K562 (cell line): Measurements from ENCODE around the gene TNK2. TPM values are rescaled to one million over a fixed set of nuclear protein-coding genes. Genes with fewer than 3 reads are reported as not detected.

ENCODE experiments used
- ATAC-seq: fragments of 200-7000 bp; cut with Tn5 transposase; 3 replicates; pipeline ENCODE4 v1.9.1; 2020; ENCODE audit warnings: moderate library complexity
- BruUV-seq: library from RNA; stranded (reverse); fragments of 400-500 nt; replicated peaks from 2 replicates; lab custom pipeline; 2021; lab: Mats Ljungman, UMichigan
- CTCF ChIA-PET: fragments of 300-600 bp; formaldehyde crosslinking; extraction: SDS; loops from one replicate; lab custom pipeline; 2021; ENCODE audit warnings: low intra/inter-chr PET ratio; lab: Yijun Ruan, JAX
- POLR2A ChIA-PET: fragments of 300-600, 350-650 bp; sonication (Branson Sonifier 250); formaldehyde crosslinking; extraction: SDS; loops from one replicate; lab custom pipeline; 2021; ENCODE audit warnings: antibody characterized with exemption, inconsistent platforms; lab: Yijun Ruan, JAX
- DNase-seq, 4 experiments: peaks; one replicate each; pipeline versions ENCODE4 v3.0.0 to v3.0.0-alpha.2; 2011 to 2018; ENCODE audit warnings: low spot score in 3 of 4, mixed read lengths in 3 of 4; ENCODE audit errors: extremely low read depth in 1 of 4
- FAIRE-seq: peaks from 2 replicates; lab custom pipeline; 2011; peaks lifted over from hg19 to GRCh38; lab: Jason Lieb, UNC
- H2AFZ ChIP-seq: 2 replicates; pipeline ENCODE4 v1.6.0; 2011; ENCODE audit warnings: low read depth, low read length, control low read depth, inconsistent platforms
- H3K27ac ChIP-seq: fragments of 200-600 bp; 3 replicates; pipeline ENCODE4 v1.8.0; 2011; ENCODE audit warnings: low read depth, mild to moderate bottlenecking, control low read depth, inconsistent platforms, low read length, moderate library complexity, mixed read lengths; ENCODE audit errors: extremely low read depth
- H3K27me3 ChIP-seq, 2 experiments: fragments of 300-600 bp in 1 of 2; 2 replicates in 1 of 2; 3 replicates in 1 of 2; pipeline versions ENCODE4 v1.6.0 to v1.8.0; 2011; ENCODE audit warnings: inconsistent platforms in 2 of 2, low read length in 2 of 2, mild to moderate bottlenecking in 1 of 2, mixed read lengths in 1 of 2, moderate library complexity in 1 of 2; ENCODE audit not compliant: control insufficient read depth in 2 of 2, insufficient read depth in 2 of 2
- H3K36me3 ChIP-seq: fragments of 300-600 bp; 3 replicates; pipeline ENCODE4 v1.8.0; 2011; ENCODE audit warnings: mild to moderate bottlenecking, low read length, inconsistent platforms; ENCODE audit not compliant: control insufficient read depth, insufficient read depth
- H3K4me1 ChIP-seq, 2 experiments: fragments of 200-600 bp in 1 of 2; replicated peaks in 1 of 2; 2 replicates in 1 of 2; 3 replicates in 1 of 2; pipeline versions ENCODE4 v1.5.1 to v1.8.0; 2011; ENCODE audit warnings: inconsistent platforms in 2 of 2, low read length in 2 of 2, mild to moderate bottlenecking in 1 of 2, mixed read lengths in 1 of 2, moderate library complexity in 1 of 2; ENCODE audit not compliant: control insufficient read depth in 2 of 2, insufficient read depth in 2 of 2
- H3K4me2 ChIP-seq: 2 replicates; pipeline ENCODE4 v1.6.1; 2011; ENCODE audit warnings: low read length, control low read depth, inconsistent platforms, mixed read lengths; ENCODE audit not compliant: insufficient read depth
- H3K4me3 ChIP-seq: fragments of 200-600 bp; sonication (generic), shearing (Covaris generic); 2 replicates; pipeline ENCODE4 v1.5.1; 2016; ENCODE audit warnings: control low read depth, inconsistent platforms
- H3K79me2 ChIP-seq: fragments of 200-600 bp; 3 replicates; pipeline ENCODE4 v1.8.0; 2011; ENCODE audit warnings: low read length, inconsistent platforms; ENCODE audit not compliant: control insufficient read depth, insufficient read depth
- H3K9ac ChIP-seq, 2 experiments: 2 replicates each; pipeline versions ENCODE4 v1.6.0 to v1.6.1; 2011; ENCODE audit warnings: low read depth in 2 of 2, low read length in 2 of 2, control low read depth in 1 of 2, inconsistent platforms in 1 of 2, mild to moderate bottlenecking in 1 of 2, mixed read lengths in 1 of 2; ENCODE audit not compliant: insufficient read depth in 1 of 2
- H3K9me1 ChIP-seq: one replicate; pipeline ENCODE4 v1.6.0; 2011; ENCODE audit warnings: inconsistent platforms, mild to moderate bottlenecking, low read length, moderate library complexity; ENCODE audit not compliant: control insufficient read depth, insufficient read depth
- H3K9me3 ChIP-seq: replicated peaks from 2 replicates; pipeline ENCODE4 v1.5.1; 2011; ENCODE audit warnings: low read depth, low read length, inconsistent platforms; ENCODE audit not compliant: control insufficient read depth, insufficient read depth
- H4K20me1 ChIP-seq: replicated peaks from 2 replicates; pipeline ENCODE4 v1.6.1; 2011; ENCODE audit warnings: low read length, inconsistent platforms, mixed read lengths; ENCODE audit not compliant: control insufficient read depth, insufficient read depth
- E2F5 ChIP-seq: sonication (generic); formaldehyde crosslinking; IDR thresholded peaks from 2 replicates; pipeline ENCODE4 v1.8.0; 2022; ENCODE audit warnings: mild to moderate bottlenecking, missing genetic modification reagents
- FOSL1 ChIP-seq: fragments of 200-800 bp; sonication (Bioruptor generic); conservative IDR thresholded peaks from 2 replicates; pipeline ENCODE4 v1.6.1; 2016; ENCODE audit warnings: missing genetic modification characterization, missing compliant biosample characterization
- MXI1 ChIP-seq: IDR thresholded peaks from 2 replicates; pipeline ENCODE4 v1.6.1; 2011; ENCODE audit warnings: low read depth, mild to moderate bottlenecking, improper control_type of control experiment, low read length
- NELFE ChIP-seq: IDR thresholded peaks from 2 replicates; pipeline ENCODE4 v1.6.1; 2011; ENCODE audit warnings: mild to moderate bottlenecking; ENCODE audit not compliant: insufficient read depth, insufficient read length
- PHTF2 ChIP-seq: fragments of 250-450 bp; sonication (Bioruptor Pico); IDR thresholded peaks from 2 replicates; pipeline ENCODE4 v1.5.0; 2021; ENCODE audit warnings: mild to moderate bottlenecking
- ZNF318 ChIP-seq, 2 experiments: fragments of 450-650 bp; IDR thresholded peaks; 2 replicates each; pipeline ENCODE4 v1.6.1; 2016; ENCODE audit warnings: mild to moderate bottlenecking in 2 of 2, borderline replicate concordance in 1 of 2, low read depth in 1 of 2, moderate library complexity in 1 of 2
- WGBS: fragments of 100-300 bp; shearing (Covaris generic); methylation state at CpG from one replicate; pipeline ENCODE4 v1.1.6; 2016; ENCODE audit warnings: low coverage, mixed read lengths; ENCODE audit not compliant: insufficient coverage; ENCODE audit errors: missing lambda C conversion rate; 5-methylcytosine and 5-hydroxymethylcytosine counted together
- in situ Hi-C: fragments of 300-500 bp; cut with MboI; formaldehyde crosslinking; loops from 4 replicates; pipeline ENCODE4 v1.15.0; 2018; ENCODE audit warnings: inconsistent platforms, mixed read lengths
- intact Hi-C: fragments of 100-400 bp; cut with micrococcal nuclease; formaldehyde crosslinking; loops from 2 replicates; pipeline ENCODE4 v1.14.2; 2022
- polyA plus RNA-seq, 8 experiments: library from polyadenylated mRNA; depleted of rRNA in 4 of 8; stranded (reverse) in 5 of 8; unstranded in 3 of 8; fragments of >200 nt; fragmentation: Nextera tagmentation in 2 of 8; fragmentation: Illumina TruSeq in 1 of 8; extraction: Ambion mirVana in 2 of 8; extraction: Trizol in 1 of 8; gene quantifications; 2 replicates each; pipeline versions ENCODE4 v1.2.1 to v1.2.3, GENCODE V29; 2011 to 2014; ENCODE audit warnings: inconsistent platforms in 1 of 8, missing spikeins in 1 of 8
- total RNA-seq, 7 experiments: library from RNA; depleted of rRNA in 6 of 7; stranded (reverse); fragments of >200 nt in 6 of 7; fragmentation: Illumina TruSeq in 2 of 7; extraction: Trizol in 2 of 7; gene quantifications; 2 replicates each; pipeline versions ENCODE4 v1.2.1 to v1.2.3, GENCODE V29; 2011 to 2021; ENCODE audit warnings: low replicate concordance in 1 of 7
- TF ChIP-seq, protein P1 (sequence below), 2 experiments: IDR thresholded peaks; 2 replicates each; pipeline ENCODE4 v1.6.1; 2011; ENCODE audit warnings: borderline replicate concordance in 1 of 2, control low read depth in 1 of 2, low read depth in 1 of 2, low read length in 1 of 2, mild to moderate bottlenecking in 1 of 2, mixed read lengths in 1 of 2, moderate library complexity in 1 of 2; ENCODE audit not compliant: insufficient read depth in 1 of 2, insufficient read length in 1 of 2, poor library complexity in 1 of 2, severe bottlenecking in 1 of 2; ENCODE audit errors: extremely low read depth in 1 of 2
- TF ChIP-seq, protein P2 (sequence below), 2 experiments: IDR thresholded peaks; 2 replicates each; pipeline ENCODE4 v1.6.1; 2012; ENCODE audit warnings: improper control_type of control experiment in 2 of 2, low read depth in 2 of 2, low read length in 2 of 2, borderline replicate concordance in 1 of 2

TNK2 gene
- total and polyA plus RNA-seq, 9 of the 15 experiments (the other 6 are each of a cell fraction or from before 2014, with no cell fraction given), result 0.03 to 33.8 (median 6.5) TPM

GRCh38 chr3:195818301-195818700, 90.0 kb downstream of the TNK2 start:
- H3K9me1 ChIP-seq, result peaks cover 3% of the 10 kb centered on the region
- H3K4me2 ChIP-seq, result no peak overlapping the region
- DNase-seq (no peak), FAIRE-seq (no peak), ATAC-seq (peak; percentile 59)
- peaks cover 10 to 28% of the 10 kb centered on the region in 2 experiments; a peak in 4 of 5 replicates for H3K4me1 ChIP-seq
- no peaks in the 10 kb centered on the region for H3K9me3 ChIP-seq
- no peak overlapping the region for H2AFZ ChIP-seq
- peaks cover 12 to 43% of the 10 kb centered on the region in 2 experiments for H3K27me3 ChIP-seq
- intact Hi-C loops (no loop called here), in situ Hi-C loops (no loop called here)
- H3K79me2 ChIP-seq, result no peaks in the 10 kb centered on the region
- WGBS, result 16% methylated on average over 19 of the region's 21 CpGs
- H3K27ac ChIP-seq, result no peak overlapping the region
- no TSS peak for BruUV-seq
- peak overlapping the region in 1 of 2 experiments; percentile 68; a peak in 2 of 4 replicates for H3K9ac ChIP-seq
- POLR2A ChIA-PET, result interaction anchor here (1.0 to 1.4 kb wide), 3 partner anchors 9 to 11 kb away, joined by 3 to 8 read pairs (median 4); no protein-coding TSS in a partner anchor
- no peaks in the 10 kb centered on the region for H3K36me3 ChIP-seq
- CTCF ChIA-PET, result no interaction called here
- H4K20me1 ChIP-seq, result no peaks in the 10 kb centered on the region
- no peak overlapping the region for H3K4me3 ChIP-seq
- TF ChIP-seq E2F5 (CRISPR knock-in tag), result no peak
- TF ChIP-seq MXI1, result no peak
- TF ChIP-seq NELFE, result no peak
- TF ChIP-seq PHTF2 (CRISPR knock-in tag), result no peak
- TF ChIP-seq, protein P1, sequence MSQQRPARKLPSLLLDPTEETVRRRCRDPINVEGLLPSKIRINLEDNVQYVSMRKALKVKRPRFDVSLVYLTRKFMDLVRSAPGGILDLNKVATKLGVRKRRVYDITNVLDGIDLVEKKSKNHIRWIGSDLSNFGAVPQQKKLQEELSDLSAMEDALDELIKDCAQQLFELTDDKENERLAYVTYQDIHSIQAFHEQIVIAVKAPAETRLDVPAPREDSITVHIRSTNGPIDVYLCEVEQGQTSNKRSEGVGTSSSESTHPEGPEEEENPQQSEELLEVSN (IDR thresholded peaks at IDR 0.05; ENCODE audit: borderline replicate concordance in 1 of 2, extremely low read depth in 1 of 2, insufficient read depth in 1 of 2, insufficient read length in 1 of 2, low read depth in 1 of 2, low read length in 1 of 2, poor library complexity in 1 of 2, severe bottlenecking in 1 of 2), result peak in 1 of 2 experiments; percentile 9
- TF ChIP-seq FOSL1, result no peak
- no peak for TF ChIP-seq ZNF318 (IDR thresholded peaks at IDR 0.05; ENCODE audit: borderline replicate concordance in 1 of 2, low read depth in 1 of 2)
- TF ChIP-seq, protein P2, sequence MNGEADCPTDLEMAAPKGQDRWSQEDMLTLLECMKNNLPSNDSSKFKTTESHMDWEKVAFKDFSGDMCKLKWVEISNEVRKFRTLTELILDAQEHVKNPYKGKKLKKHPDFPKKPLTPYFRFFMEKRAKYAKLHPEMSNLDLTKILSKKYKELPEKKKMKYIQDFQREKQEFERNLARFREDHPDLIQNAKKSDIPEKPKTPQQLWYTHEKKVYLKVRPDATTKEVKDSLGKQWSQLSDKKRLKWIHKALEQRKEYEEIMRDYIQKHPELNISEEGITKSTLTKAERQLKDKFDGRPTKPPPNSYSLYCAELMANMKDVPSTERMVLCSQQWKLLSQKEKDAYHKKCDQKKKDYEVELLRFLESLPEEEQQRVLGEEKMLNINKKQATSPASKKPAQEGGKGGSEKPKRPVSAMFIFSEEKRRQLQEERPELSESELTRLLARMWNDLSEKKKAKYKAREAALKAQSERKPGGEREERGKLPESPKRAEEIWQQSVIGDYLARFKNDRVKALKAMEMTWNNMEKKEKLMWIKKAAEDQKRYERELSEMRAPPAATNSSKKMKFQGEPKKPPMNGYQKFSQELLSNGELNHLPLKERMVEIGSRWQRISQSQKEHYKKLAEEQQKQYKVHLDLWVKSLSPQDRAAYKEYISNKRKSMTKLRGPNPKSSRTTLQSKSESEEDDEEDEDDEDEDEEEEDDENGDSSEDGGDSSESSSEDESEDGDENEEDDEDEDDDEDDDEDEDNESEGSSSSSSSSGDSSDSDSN (IDR thresholded peaks at IDR 0.05; ENCODE audit: borderline replicate concordance in 1 of 2, low read depth in 2 of 2, low read length in 2 of 2), result peak in 1 of 2 experiments; percentile 69; a peak in 1 of 4 replicates
